B cell (primary cell): ENCODE data around the gene BMPER. TPM values are rescaled to one million over a fixed set of nuclear protein-coding genes. Genes with fewer than 3 reads are reported as not detected.

ENCODE experiments used
- ATAC-seq: fragments of 200-7000 bp; cut with Tn5 transposase; one replicate; pipeline ENCODE4 v1.10.0; 2021; ENCODE audit warnings: low read depth, mild to moderate bottlenecking, moderate number of reproducible peaks, moderate library complexity
- CTCF ChIA-PET: fragments of 350-600 bp; sonication (Branson Sonifier 250); formaldehyde crosslinking; loops from one replicate; lab custom pipeline; 2021; ENCODE audit warnings: antibody characterized with exemption, inconsistent platforms; lab: Charles Lee
- POLR2A ChIA-PET: fragments of 350-600 bp; sonication (Branson Sonifier 250); formaldehyde crosslinking; loops from one replicate; lab custom pipeline; 2021; ENCODE audit warnings: antibody characterized with exemption; lab: Charles Lee
- DNase-seq: peaks from one replicate; pipeline ENCODE4 v3.0.0; 2013
- H2AFZ ChIP-seq: 2 replicates; pipeline ENCODE4 v1.6.1; 2012; ENCODE audit warnings: mild to moderate bottlenecking, low read depth, low read length; ENCODE audit not compliant: insufficient read depth, poor library complexity, severe bottlenecking
- H3K27ac ChIP-seq, 2 donors: 1 replicate in 1 of 2; 2 replicates in 1 of 2; pipeline ENCODE4 v1.5.1; 2012 to 2013; ENCODE audit warnings: low read length in 2 of 2, mild to moderate bottlenecking in 2 of 2, moderate library complexity in 1 of 2
- H3K27me3 ChIP-seq, 4 experiments: fragments of 200-600 bp in 1 of 4; sonication (generic) in 1 of 4; replicated peaks in 1 of 4; 1 replicate in 2 of 4; 2 replicates in 2 of 4; pipeline versions ENCODE4 v1.6.1 to v1.7.0; 2013 to 2016; ENCODE audit warnings: low read length in 3 of 4, mild to moderate bottlenecking in 2 of 4, mixed read lengths in 1 of 4, moderate library complexity in 1 of 4; ENCODE audit not compliant: insufficient read depth in 4 of 4, control insufficient read depth in 3 of 4; ENCODE audit errors: control extremely low read depth in 1 of 4
- H3K36me3 ChIP-seq, 2 experiments: replicated peaks in 1 of 2; 1 replicate in 1 of 2; 2 replicates in 1 of 2; pipeline versions ENCODE4 v1.6.1 to v1.7.1; 2013; ENCODE audit warnings: low read length in 1 of 2; ENCODE audit not compliant: insufficient read depth in 2 of 2, control insufficient read depth in 1 of 2; ENCODE audit errors: control extremely low read depth in 1 of 2, extremely low read depth in 1 of 2
- H3K4me1 ChIP-seq, 2 donors: fragments of 200-600 bp in 1 of 2; sonication (generic) in 1 of 2; 1 replicate in 1 of 2; 2 replicates in 1 of 2; pipeline versions ENCODE4 v1.5.1 to v1.6.1; 2013 to 2017; ENCODE audit warnings: low read length in 2 of 2; ENCODE audit not compliant: control insufficient read depth in 2 of 2, insufficient read depth in 2 of 2
- H3K4me2 ChIP-seq: replicated peaks from 2 replicates; pipeline ENCODE3; 2012; ENCODE audit warnings: mild to moderate bottlenecking, low read depth, low read length; ENCODE audit not compliant: poor library complexity, severe bottlenecking
- H3K4me3 ChIP-seq, 5 experiments: fragments of 200-600 bp in 1 of 5; sonication (generic) in 1 of 5; 1 replicate in 3 of 5; 2 replicates in 2 of 5; pipeline versions ENCODE4 v1.5.1 to v1.7.0; 2011 to 2016; ENCODE audit warnings: low read length in 4 of 5, mild to moderate bottlenecking in 4 of 5, low read depth in 2 of 5, control low read depth in 1 of 5, moderate library complexity in 1 of 5; ENCODE audit not compliant: insufficient read depth in 1 of 5; ENCODE audit errors: control extremely low read depth in 1 of 5, extremely low read depth in 1 of 5
- H3K79me2 ChIP-seq: fragments of 200-600 bp; sonication (generic); one replicate; pipeline ENCODE4 v1.6.0; 2016; ENCODE audit warnings: low read length; ENCODE audit not compliant: control insufficient read depth, insufficient read depth
- H3K9ac ChIP-seq: fragments of 200-600 bp; sonication (generic); 2 replicates; pipeline ENCODE4 v1.6.1; 2017; ENCODE audit warnings: mild to moderate bottlenecking, low read length, moderate library complexity
- H3K9me3 ChIP-seq, 3 donors: one replicate each; pipeline versions ENCODE4 v1.6.1 to v1.7.1; 2013; ENCODE audit warnings: low read length in 2 of 3; ENCODE audit not compliant: control insufficient read depth in 2 of 3, insufficient read depth in 1 of 3; ENCODE audit errors: control extremely low read depth in 1 of 3
- H4K20me1 ChIP-seq: 2 replicates; pipeline ENCODE4 v1.6.0; 2012; ENCODE audit warnings: mild to moderate bottlenecking, low read length; ENCODE audit not compliant: insufficient read depth, control insufficient read depth, poor library complexity, severe bottlenecking
- H3K27ac Mint-ChIP-seq: one replicate; pipeline ENCODE4 v1.8.0; 2021; ENCODE audit warnings: mixed read lengths
- H3K27me3 Mint-ChIP-seq: one replicate; pipeline ENCODE4 v1.8.0; 2021; ENCODE audit warnings: mixed read lengths
- H3K4me1 Mint-ChIP-seq: one replicate; pipeline ENCODE4 v1.8.0; 2021; ENCODE audit warnings: mixed read lengths
- H3K4me3 Mint-ChIP-seq: one replicate; pipeline ENCODE4 v1.8.0; 2021; ENCODE audit warnings: mixed read lengths
- H3K9me3 Mint-ChIP-seq: one replicate; pipeline ENCODE4 v1.8.0; 2022; ENCODE audit warnings: mixed read lengths; ENCODE audit not compliant: insufficient read depth
- CTCF ChIP-seq: fragments of 200-600 bp; IDR thresholded peaks from one replicate; pipeline ENCODE4 v1.8.0; 2022; ENCODE audit warnings: antibody characterized with exemption, mild to moderate bottlenecking
- EZH2 ChIP-seq: IDR thresholded peaks from 2 replicates; pipeline ENCODE4 v1.6.1; 2012; ENCODE audit warnings: borderline replicate concordance, low read depth, mild to moderate bottlenecking, moderate library complexity, low read length; ENCODE audit not compliant: insufficient read depth, poor library complexity, severe bottlenecking
- WGBS: methylation state at CpG from one replicate; pipeline ENCODE4 v1.1.5; 2013; ENCODE audit warnings: missing lambda C conversion rate; ENCODE audit not compliant: insufficient coverage; 5-methylcytosine and 5-hydroxymethylcytosine counted together
- intact Hi-C: fragments of 100-400 bp; cut with micrococcal nuclease; formaldehyde crosslinking; loops from one replicate; pipeline ENCODE4 v1.10.0; 2022
- polyA plus RNA-seq: library from polyadenylated mRNA; depleted of rRNA; stranded (reverse); fragments of >200 nt; gene quantifications from 2 replicates; pipeline ENCODE4 v1.2.3, GENCODE V29; 2012
- total RNA-seq, 2 donors: library from RNA; stranded (reverse); fragments of 120-200 nt in 1 of 2; gene quantifications; 1 replicate in 1 of 2; 2 replicates in 1 of 2; pipeline versions ENCODE4 v1.2.3 to v1.2.4, GENCODE V29; 2013 to 2022

The BMPER gene
- total and polyA plus RNA-seq, 2 donors (not counting 1 experiment from before 2014, with no cell fraction given): not detected

DNA sequence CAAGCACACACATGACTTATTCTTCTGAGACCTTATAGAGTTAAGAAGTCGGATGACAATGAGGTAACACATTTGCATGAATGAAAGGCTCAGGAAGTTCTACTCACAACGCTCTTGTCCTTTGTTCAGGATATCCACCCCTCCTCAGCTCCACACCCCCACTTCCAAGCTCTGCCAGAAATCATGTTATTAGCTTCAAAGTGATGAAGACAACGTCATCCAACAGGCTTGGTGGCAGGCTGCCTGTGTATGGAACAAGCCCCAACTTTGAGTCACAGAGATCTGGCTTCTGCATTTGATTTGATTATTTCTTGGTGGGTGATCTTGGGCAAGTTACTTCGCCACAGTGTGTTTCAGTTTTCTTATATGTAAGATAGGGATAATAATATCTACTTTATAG lies 12.4 kb upstream of the BMPER start:
- no peaks in the 10 kb centered on the region for H4K20me1 ChIP-seq
- ATAC-seq: no peak
- no peaks in the 10 kb centered on the region for H3K36me3 ChIP-seq
- Mint-ChIP-seq H3K9me3 (no peaks in the 10 kb centered on the region), H3K27me3 (peaks cover 42% of the 10 kb centered on the region), H3K4me1 (peaks cover 4% of the 10 kb centered on the region), H3K4me3 (no peak overlapping the region), H3K27ac (no peak overlapping the region)
- DNase-seq: no peak
- intact Hi-C loops: loop anchor here (10.0 kb wide), 1 partner anchor 468 kb away; no protein-coding TSS in a partner anchor
- no peak overlapping the region for H3K27ac ChIP-seq
- no peak overlapping the region for H3K4me3 ChIP-seq
- peaks cover 0 to 7% (median 3%) of the 10 kb centered on the region in 4 experiments for H3K27me3 ChIP-seq
- no peak overlapping the region for H3K9ac ChIP-seq
- WGBS: 78% methylated on average over 1 of the region's 4 CpGs
- H2AFZ ChIP-seq: no peak overlapping the region
- H3K79me2 ChIP-seq: no peaks in the 10 kb centered on the region
- CTCF ChIA-PET: interaction anchor here (1.4 to 4.7 kb wide), 3 partner anchors 13 to 1128 kb away, joined by 3 to 39 read pairs (median 27); no protein-coding TSS in a partner anchor
- TF ChIP-seq CTCF (no peak), EZH2 (no peak)
- POLR2A ChIA-PET: no interaction called here
- H3K9me3 ChIP-seq: no peaks in the 10 kb centered on the region
- H3K4me1 ChIP-seq: peaks cover 0 to 2% of the 10 kb centered on the region in 2 donors
- H3K4me2 ChIP-seq: no peak overlapping the region

DNA sequence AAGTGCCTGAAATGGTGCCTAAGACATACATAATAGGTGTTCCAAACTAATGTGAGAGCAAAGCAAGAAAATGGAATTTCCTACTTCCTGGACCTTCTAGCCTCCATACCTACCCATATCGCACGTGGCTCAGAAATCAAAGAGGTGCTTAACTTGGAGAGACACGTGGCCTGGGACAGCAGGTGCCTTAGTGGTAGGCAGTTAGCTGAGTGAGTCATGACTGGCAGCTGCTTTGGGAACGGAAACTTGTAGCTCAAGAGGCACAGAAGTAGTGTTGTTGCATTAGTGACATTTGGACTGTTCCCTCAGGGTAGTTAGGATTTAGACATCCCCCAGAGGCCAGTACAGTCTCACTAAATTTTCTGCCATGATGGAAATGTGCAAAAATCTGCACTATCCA lies 12.0 kb upstream of the BMPER start:
- ATAC-seq (no peak), DNase-seq (no peak)
- Histone ChIP-seq H3K36me3 (no peaks in the 10 kb centered on the region), H3K4me1 (peaks cover 0 to 2% of the 10 kb centered on the region in 2 donors), H3K9ac (no peak overlapping the region), H3K27me3 (peaks cover 0 to 7% (median 5%) of the 10 kb centered on the region in 4 experiments), H2AFZ (no peak overlapping the region), H4K20me1 (no peaks in the 10 kb centered on the region), H3K9me3 (no peaks in the 10 kb centered on the region), H3K27ac (no peak overlapping the region), H3K4me2 (no peak overlapping the region), H3K79me2 (no peaks in the 10 kb centered on the region), H3K4me3 (no peak overlapping the region)
- TF ChIP-seq EZH2: no peak
- no peak for TF ChIP-seq CTCF
- intact Hi-C loops: loop anchor here (10.0 kb wide), 1 partner anchor 469 kb away; no protein-coding TSS in a partner anchor
- Mint-ChIP-seq H3K27ac (no peak overlapping the region), H3K4me3 (no peak overlapping the region), H3K4me1 (peaks cover 4% of the 10 kb centered on the region), H3K9me3 (no peaks in the 10 kb centered on the region), H3K27me3 (peaks cover 42% of the 10 kb centered on the region)
- ChIA-PET POLR2A (no interaction called here), CTCF (interaction anchor here (1.2 to 4.7 kb wide), 4 partner anchors 14 to 1128 kb away, joined by 3 to 39 read pairs (median 15); no protein-coding TSS in a partner anchor)
- 60% methylated on average over 1 of the region's 4 CpGs for WGBS
